Astrocyte (in vitro differentiated cells and primary cell): ENCODE results near the gene ADGRD2.

Source experiments
- CTCF ChIP-seq: IDR thresholded peaks from 2 replicates; pipeline ENCODE4 v1.5.1; 2011; ENCODE audit warnings: low read depth, mild to moderate bottlenecking, inconsistent platforms, low read length, moderate library complexity; ENCODE audit not compliant: insufficient read depth
- EZH2 ChIP-seq: IDR thresholded peaks from 2 replicates; pipeline ENCODE4 v1.6.1; 2012; ENCODE audit warnings: mild to moderate bottlenecking, low read length, inconsistent platforms; ENCODE audit not compliant: insufficient read depth

GRCh38 chr9:124439086-124439485 is 11.2 kb upstream of the ADGRD2 start:
- no peak for TF ChIP-seq CTCF
- no peak for TF ChIP-seq EZH2
